GM19452 (cell line): ENCODE measurements around the gene URAD.
"Not testable (repeated sequence)": the region's sequence is repeated elsewhere in the genome, so short reads cannot be mapped to it uniquely, and the experiment has no call there.

Experiments
- ATAC-seq: cut with Tn5 transposase; IDR thresholded peaks from one replicate; pipeline ENCODE4 v1.9.1; 2021; ENCODE audit not compliant: unreplicated experiment

The URAD gene

DNA sequence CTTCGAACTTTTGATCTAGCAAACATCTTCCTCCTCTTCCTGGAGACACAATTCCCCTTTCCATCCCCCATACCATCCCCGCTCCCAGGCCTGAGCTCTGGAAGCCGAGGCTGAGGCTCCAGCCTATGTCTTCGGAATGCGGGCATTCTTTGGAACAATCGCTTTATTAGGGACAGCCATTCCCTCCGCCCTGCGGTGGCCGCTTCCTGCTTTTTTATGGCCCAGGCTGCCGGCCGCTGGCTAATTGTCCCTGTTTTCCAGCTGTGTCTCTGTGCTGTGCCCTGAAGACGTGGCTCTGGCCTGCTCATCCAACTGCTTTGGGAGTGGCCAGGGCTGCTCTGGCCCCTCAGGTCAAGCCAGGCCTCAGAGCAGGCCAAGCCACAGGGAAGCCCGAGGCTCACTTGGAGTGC lies 17.3 kb downstream of the URAD start:
- ATAC-seq: no peak

DNA sequence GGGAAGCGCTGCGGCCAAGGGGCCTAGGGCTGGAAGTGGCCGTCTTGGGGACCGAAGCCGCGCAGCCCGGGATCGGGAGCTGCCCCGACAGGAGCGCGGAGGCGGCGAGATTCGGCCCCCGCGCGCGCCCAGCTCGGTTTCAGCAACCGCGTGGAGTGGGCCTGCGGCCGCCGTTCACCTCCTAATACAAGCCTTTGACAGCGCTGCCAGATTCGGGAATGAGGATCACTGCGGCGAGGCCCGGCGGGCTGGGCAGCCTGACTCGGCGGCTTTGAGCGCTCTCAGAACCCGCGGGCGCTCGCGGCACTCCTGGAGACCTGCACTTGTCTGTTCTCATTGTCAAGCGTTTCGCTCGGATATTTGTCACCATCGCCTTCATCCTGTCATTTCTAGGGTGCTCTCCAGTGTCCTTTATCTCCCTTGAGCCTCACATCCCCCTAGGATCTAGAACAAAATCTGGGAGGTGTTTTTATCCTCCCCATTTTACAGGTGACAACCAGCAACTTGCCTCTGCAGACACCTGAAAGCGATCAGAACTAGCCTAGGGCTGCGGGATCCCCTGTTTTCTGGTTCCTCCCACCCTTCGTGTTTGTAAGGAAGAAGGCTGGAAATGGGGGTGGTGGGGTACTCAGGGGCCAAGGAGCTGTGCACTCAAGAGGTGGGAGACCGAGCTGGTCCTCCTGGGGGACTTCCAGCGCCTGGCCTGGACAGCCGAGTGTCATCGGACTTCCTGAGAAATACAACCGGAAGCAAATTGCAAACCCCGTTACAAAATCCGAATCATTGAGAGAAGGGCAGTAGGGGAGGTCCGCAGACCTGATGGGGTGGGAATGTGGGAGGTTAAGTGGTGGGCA lies 17.9 kb downstream of the URAD start:
- no peak for ATAC-seq

GRCh38 chr13:27969866-27970229 lies 18.6 kb downstream of the URAD start:
- ATAC-seq: no peak

DNA sequence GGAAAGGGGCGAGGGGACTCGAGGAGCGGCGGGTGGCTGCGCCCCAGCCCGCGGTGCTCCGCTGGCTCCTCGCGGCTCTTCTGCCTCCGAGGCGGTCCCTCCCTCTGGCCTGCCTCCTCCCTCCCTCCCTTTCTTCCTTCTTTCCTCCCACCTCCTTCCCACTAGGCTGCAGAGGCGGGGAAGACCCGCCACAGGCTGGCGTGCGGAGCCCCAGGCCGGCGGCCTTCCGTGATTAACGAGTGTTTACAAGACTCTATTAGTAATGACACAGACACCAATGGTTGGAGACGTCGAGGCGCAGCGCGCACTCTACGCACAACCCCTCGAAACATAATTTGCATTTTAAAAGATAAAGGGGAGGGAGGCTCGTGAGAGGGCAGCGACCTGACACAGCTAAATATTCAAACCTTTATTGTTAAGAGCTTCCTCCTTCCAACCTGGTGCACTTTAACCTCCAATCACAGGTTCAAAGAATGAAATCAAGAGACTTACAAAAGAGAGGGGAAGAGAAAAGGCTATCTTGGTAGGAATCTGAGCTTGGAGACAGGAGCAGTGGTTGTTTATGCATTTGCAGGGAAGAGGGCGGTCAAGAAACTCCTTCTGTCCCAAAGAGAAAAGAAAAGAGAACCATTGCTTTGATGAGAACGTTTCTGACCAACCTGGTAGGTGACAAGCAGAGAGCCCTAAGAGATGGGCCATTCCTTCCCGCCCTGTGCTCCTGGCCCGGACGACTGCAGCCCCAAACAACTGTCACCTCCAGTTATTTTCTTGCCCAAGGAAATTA lies 19.2 kb downstream of the URAD start, which contains the start of gene CDX2:
Gene CDX2 (minus strand): TSS at position 234 of the 784 bp plus-strand sequence. CDS start 309 bp downstream, outside the sequence.
- ATAC-seq: no peak

DNA sequence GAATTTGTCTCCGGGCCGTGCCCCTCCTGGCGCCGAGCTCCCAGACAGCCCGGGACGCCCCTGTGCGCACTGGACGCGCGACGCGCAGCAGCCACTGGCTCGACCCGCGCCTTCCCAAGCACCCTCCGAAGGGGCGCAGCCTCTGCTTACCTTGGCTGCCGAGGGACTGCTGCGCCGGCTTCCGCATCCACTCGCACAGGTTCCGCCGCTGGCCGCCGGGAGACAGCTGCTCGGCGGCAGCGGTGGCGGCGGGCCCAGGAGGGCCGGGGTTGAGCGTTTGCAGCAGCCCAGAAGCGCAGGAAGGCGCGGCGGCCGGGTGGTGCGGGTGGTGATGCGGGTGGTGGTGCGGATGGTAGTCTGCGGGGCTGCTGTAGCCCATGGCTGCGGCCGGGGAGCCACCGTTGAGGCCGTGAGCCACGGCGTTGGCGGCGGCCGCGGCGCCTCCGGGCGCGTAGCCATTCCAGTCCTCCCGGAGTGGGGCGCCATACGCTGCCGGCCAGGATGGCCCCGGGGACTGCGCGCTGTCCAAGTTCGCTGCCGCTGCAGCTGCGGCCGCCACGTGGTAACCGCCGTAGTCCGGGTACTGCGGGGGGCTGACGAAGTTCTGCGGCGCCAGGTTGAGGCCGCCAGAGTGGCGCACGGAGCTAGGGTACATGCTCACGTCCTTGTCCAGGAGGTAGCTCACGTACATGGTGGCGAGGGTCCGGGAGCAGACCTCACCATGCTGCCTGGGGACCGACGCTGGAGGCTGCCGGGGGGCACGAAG lies 20.0 kb downstream of the URAD start:
- no peak for ATAC-seq

DNA sequence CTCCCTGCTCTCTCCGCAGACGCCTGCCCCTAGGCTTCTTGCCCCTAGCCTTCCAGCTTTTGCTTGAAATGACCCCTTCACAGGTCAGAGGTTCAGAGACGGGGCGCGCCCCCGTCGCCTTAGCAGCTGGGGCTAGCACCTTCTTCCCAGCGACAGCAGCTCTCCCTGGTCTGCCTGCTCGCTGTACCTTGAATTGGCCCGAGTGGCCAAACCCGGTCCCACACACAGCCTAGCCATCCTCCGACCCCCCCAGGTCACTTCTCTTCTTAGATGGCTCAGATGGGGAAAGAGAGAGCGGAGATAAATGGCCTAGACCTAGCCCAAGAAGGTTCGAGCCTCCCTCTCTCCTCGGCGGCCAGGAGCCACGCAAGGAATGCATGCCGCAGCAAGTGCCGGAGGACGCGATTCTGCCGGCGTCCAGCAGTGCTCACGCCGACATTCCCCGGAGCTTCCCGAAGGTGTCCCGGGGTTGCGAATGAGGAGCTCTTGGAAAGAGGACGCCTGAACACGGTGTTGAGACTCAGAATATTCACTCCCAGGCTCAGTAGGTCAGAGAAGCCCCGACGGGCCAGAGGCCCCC lies 20.7 kb downstream of the URAD start:
- no peak for ATAC-seq

DNA sequence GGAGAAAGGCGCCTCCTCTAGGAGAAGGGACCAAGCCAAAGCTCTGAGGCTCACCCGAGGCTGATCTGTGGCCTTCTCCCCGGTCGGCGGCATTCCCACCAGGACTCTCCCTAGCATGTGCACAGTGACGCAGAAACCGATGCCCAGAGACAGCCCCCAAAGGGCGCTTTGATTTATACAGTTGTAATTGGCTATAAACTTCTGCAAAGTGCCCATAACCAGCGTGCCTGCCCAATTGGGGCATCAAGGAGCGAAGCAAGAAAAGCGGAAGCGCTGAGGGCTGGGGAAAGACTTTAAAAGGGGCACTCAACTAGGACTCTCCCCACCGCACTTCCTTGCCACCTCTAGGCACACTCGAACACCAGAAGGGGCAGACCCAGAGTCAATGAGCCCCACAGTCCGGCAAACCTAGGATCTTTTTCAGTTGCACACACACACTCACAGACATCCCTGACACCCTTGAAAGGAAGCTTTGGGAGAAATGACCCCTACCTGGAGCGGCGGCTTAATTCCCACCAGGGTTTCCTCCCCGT lies 21.2 kb downstream of the URAD start:
- no peak for ATAC-seq

DNA sequence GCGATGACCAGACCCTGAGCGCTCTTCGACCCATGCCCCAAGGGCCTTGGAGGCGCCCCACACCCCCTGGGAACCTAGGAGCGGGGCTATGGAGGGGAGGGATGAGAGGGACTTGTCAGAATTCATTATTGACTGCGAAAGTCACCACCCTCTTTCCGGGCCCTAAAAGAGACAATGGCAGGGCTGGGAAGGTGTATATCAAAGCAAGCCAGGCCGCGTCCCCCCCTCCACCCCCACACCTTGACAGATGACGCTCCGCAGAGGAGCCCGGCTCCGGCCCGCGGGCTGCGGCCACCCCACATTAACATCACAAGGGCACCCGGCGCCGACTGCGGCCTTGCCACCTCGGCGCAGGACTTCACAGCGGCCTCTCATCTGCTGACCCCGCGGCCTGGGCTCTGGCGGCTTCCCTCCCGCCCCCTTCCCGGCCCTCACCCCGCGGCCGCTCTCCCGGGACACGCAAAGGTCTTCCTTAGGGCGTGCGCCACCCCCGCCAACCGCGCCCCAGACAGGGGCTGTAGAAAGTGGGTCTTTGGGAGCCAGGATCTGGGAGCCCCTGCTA lies 21.8 kb downstream of the URAD start:
- no peak for ATAC-seq

DNA sequence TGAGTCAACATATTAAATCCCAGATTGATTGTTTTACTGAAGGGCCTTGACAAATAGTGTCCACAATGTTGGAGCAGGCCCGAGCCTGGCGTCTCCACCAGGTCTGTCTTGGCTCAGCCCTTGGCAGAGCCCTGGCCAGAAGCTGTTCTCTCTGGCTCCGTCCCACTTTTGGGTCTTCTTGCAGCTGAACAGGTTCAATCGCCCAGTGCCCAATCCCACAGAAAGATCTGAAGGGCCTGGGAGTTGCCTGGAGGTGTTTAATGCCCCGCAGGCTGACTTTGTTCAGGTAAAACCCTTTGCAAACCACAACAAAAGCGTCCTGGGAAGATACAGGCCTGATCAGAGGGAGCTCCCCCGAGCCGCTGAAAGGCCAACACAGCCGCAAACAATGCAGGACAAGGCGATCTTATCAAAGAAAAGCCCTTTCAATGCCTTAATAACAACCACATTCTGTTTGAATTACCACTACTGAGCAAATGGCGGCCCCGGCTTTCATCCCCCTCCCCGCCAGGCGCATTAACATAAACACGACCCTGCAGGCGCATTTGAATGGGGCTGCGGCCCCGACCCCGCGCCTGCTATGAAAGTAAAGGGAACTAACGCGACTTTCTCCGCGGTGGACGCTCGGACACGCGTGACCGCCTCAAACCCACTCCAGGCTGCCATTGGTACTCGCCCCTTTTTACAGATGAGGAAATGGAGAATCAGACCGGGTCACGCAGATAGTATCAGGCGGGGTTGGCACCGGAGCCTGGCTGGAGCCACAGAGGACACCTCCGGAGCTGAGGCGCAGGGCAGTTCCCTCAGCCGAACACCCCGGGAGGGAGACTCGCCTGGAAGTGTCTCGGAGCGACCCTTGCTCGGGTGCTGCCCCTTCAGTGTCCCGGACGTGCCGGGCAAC lies 22.5 kb downstream of the URAD start:
- ATAC-seq: no peak

DNA sequence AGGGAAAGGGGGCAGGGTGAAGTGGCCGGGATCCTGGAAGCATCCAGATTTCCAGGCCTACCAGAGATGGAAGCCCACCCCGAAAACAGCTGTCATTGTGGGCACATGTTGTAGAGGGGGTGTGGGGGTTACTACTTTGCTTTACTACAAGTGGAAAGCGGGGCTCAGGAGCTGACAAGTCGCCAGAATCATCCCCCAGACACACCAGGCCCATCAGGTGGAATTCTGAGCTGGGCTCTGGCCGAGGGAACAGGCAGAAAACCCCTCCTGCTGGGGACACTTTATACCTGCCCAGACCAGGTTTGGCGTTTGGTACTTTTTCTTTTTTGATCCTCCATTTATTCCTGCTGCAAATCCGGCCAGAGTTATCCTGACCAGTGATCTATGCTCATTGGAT lies 23.2 kb downstream of the URAD start:
- no peak for ATAC-seq

DNA sequence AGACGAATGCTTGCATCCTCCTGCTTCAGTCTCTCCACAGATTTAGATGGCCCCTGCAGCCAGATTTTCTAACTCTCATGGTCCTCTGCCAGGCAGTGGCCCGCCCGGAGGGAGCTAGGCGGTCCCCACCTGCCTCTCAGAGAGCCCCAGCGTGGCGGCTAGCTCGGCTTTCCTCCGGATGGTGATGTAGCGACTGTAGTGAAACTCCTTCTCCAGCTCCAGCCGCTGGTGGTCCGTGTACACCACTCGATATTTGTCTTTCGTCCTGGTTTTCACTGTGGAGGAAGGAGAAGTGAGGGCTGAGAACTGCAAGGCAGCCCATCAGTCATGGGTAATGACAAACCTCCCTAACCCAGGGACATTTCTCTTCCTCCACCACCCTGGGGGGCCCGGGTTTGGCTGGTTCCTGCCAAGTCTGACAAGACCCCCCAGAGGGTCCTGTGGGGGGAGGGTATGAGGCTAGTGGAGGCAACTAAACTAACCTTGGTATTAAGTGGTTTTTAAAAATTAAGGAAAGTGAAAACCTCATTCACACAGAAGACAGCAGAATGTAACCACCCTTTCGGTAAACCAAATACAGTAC lies 23.7 kb downstream of the URAD start:
- ATAC-seq: no peak

GRCh38 chr13:27964206-27964605 lies 24.3 kb downstream of the URAD start:
- ATAC-seq: not testable (repeated sequence)

DNA sequence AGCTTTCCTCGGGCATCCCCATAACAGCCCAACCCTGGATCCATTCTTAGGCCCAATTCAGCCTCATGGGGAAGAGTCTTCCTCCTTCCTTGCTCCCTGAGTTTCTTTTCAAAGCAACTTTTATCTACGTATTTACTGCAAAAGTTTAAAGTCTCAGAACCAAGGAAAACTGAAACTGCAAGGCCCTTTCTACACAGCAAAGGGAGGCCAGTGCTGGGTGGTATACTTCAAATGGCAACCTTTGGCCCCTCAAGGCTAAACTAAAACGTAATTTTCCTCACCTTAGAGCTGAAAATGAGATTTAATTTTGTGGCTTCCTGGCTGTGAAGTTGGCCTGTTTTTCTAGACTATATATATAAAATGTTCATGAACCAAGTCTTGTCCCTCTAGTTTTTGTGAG lies 25.0 kb downstream of the URAD start:
- ATAC-seq: no peak

DNA sequence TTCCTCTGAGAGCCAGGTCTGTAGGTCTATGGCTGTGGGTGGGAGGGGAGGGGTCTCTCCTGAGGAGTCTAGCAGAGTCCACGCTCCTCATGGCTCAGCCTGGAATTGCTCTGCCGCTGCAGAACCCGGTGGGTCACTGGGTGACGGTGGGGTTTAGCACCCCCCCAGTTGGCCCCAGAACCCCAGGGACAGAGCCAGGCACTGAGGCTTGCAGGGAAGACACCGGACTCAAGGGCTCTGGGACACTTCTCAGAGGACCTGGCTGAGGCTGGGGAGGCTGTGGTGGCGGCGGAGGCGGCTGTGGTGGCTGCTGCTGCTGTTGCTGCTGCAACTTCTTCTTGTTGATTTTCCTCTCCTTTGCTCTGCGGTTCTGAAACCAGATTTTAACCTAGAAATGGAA lies 25.5 kb downstream of the URAD start:
- ATAC-seq: no peak

DNA sequence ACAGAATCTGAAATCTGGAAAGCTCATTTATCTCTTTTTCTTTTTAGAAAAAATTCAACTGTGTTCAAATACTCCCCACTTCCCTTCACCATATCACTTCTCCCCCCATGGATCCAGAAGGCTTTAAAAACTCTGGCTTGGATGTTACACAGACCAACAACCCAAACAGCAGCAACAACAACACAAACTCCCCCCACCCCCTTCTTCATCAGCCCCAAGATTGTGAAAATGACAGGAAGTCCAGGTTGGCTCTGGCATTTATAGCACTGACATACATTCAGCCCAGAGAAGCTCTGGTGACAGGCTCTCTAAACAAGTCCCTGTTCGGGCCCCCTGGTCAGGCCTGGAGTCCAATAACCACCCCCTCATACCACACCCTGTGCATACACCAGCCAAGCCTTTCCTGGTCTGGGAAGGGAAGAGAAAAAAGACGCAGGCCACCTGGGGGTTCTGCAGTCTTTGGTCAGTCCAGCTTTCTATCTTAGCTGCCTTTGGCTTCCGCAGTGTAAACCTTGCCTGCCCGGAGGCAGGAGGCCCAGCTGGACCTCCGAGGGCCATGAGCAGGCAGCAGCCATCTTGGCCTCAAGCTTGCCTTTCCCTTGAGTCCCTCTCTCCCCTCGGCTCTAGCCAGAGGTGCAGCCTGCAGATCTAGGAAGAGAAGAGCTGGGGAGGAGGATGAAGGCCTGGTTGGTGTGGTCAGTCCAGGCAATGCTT lies 26.2 kb downstream of the URAD start:
- ATAC-seq: no peak

- no peak for ATAC-seq
These were observed 27.0 kb downstream of the URAD start for GRCh38 chr13:27961227-27962085.

DNA sequence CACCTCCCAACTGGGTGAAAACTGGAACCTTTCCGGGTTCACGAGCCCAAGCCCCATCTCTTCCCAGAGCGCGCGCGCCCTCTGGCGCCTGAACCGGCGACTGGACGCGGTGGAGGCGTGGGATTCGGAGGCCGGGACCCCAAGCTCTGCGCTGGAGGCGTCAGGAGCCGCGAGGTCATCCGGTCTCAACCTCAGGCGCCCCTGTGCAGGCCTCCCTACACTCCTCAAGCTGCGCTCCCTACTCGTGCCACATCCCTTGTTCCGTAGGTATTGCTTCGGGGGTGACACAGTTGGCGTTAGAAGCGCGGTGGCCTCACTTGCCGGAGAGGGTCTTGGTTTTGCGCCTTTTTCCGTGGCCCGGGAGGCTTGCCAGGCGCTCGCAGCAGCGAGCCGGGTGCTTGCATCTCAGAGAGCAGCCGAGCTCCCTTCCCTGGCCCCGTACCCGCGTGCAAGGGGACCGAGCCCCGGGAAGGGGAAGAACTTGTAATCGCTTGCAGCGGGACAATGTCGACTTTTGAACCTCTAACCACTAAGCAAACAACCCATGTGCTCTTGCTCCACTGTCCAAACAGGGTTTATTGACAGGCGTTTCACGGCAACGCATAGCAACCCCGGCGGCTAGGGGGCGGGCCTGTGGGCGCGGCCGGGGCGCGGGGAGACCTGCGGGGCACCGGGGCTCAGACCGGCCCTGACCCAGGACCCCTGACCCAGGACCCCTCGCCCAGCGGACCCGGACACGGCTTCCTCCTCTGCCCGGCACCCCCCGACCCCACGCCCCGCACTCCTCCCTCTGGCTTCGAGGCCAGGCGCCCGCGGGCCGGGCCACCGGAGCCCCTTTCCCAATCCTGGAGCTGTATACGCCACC lies 27.9 kb downstream of the URAD start:
- no peak for ATAC-seq
